Left lung (tissue), 14 donors: ENCODE results near the gene IL12B. TPM values are rescaled to one million over a fixed set of nuclear protein-coding genes. Genes with fewer than 3 reads are reported as not detected.
"Not testable (repeated sequence)": the region's sequence is repeated elsewhere in the genome, so short reads cannot be mapped to it uniquely, and the experiment has no call there.

ENCODE experiments used
- ATAC-seq: fragments of 200-7000 bp; cut with Tn5 transposase; one replicate; pipeline ENCODE4 v1.9.1; 2020; ENCODE audit warnings: moderate library complexity
- DNase-seq, 4 donors: peaks; one replicate each; pipeline ENCODE4 v3.0.0-alpha.2; 2013 to 2020
- H3K27ac ChIP-seq, 2 donors: fragments of 200-600 bp; sonication (generic) in 1 of 2; one replicate each; pipeline versions ENCODE4 v1.5.0 to v1.8.0; 2020 to 2021
- H3K27me3 ChIP-seq, 2 donors: fragments of 200-600 bp; sonication (generic) in 1 of 2; one replicate each; pipeline versions ENCODE4 v1.5.0 to v1.8.0; 2020 to 2021
- H3K36me3 ChIP-seq, 2 donors: fragments of 200-600 bp; sonication (generic) in 1 of 2; one replicate each; pipeline versions ENCODE4 v1.5.0 to v1.8.0; 2020 to 2021
- H3K4me1 ChIP-seq, 2 donors: fragments of 200-600 bp; one replicate each; pipeline ENCODE4 v1.8.0; 2021
- H3K4me3 ChIP-seq, 2 donors: fragments of 200-600 bp; sonication (generic) in 1 of 2; one replicate each; pipeline versions ENCODE4 v1.5.0 to v1.8.0; 2020 to 2021; ENCODE audit warnings: mild to moderate bottlenecking in 1 of 2
- H3K9me3 ChIP-seq, 2 donors: fragments of 200-600 bp; sonication (generic) in 1 of 2; one replicate each; pipeline versions ENCODE4 v1.5.0 to v1.8.0; 2020 to 2021
- CTCF ChIP-seq, 2 donors: fragments of 200-600 bp; sonication (generic) in 1 of 2; IDR thresholded peaks; one replicate each; pipeline versions ENCODE4 v1.5.0 to v1.8.0; 2021; ENCODE audit warnings: antibody characterized with exemption in 2 of 2
- intact Hi-C, 2 donors: fragments of 100-400 bp; cut with DNase I; formaldehyde crosslinking; loops; one replicate each; pipeline versions ENCODE4 v1.11.2 to v1.14.2; 2022
- long read RNA-seq, 12 donors: library from polyadenylated mRNA in 2 of 12; unstranded in 2 of 12; transcript quantifications; one replicate each; pipeline ENCODE4 v2.0.0 and lab custom pipeline, GENCODE V29; 2019 to 2026
- polyA plus RNA-seq, 6 donors: library from polyadenylated mRNA; unstranded; fragments of 120-200 nt; gene quantifications; one replicate each; pipeline ENCODE4 v1.2.1, GENCODE V29; 2013; ENCODE audit not compliant: insufficient read length in 6 of 6
- total RNA-seq, 2 donors: library from RNA; stranded (reverse); fragmentation: NEBNext Ultra II Directional; extraction: Animal tissue kit (Norgen Biotek cat#: 25700); gene quantifications; one replicate each; pipeline ENCODE4 v1.2.1, GENCODE V29; 2021
- donor health status: DM: no; HTN: yes; CAD: no.
- donor health status: DM: no; HTN: no; CAD: no.

The IL12B gene
- total RNA-seq = not detected
- polyA plus RNA-seq = under 1 TPM in 4 of 6 donors, not detected in 2; 0.08 to 0.10 (median 0.10) TPM
- long read RNA-seq, donor 1 = 0 reads
- long read RNA-seq, donor 2 = 0 reads
- long read RNA-seq, donor 3 = 0 reads
- long read RNA-seq, donor 4 = 0 reads
- long read RNA-seq, donor 5 = 0 reads
- long read RNA-seq, donor 6 = 0 reads
- long read RNA-seq, donor 7 = 0 reads
- long read RNA-seq, donor 8 = 0 reads
- long read RNA-seq, donor 9 = 0 reads
- long read RNA-seq, donor 10 = 0 reads
- long read RNA-seq, donor 11 = 0 reads
- long read RNA-seq, donor 12 = 0 reads

- H3K4me3 ChIP-seq = peak within 1 kb of the TSS; percentile 27 to 35
- DNase-seq (no peak), ATAC-seq (no peak)
- TF ChIP-seq CTCF (IDR thresholded peaks at IDR 0.05) = no peak
- intact Hi-C loops = no loop called here
- H3K36me3 ChIP-seq = no peaks in the 10 kb centered on the region
- H3K9me3 ChIP-seq = no peaks in the 10 kb centered on the region
- H3K27me3 ChIP-seq = no peaks in the 10 kb centered on the region
- H3K27ac ChIP-seq = no peak within 1 kb of the TSS
- H3K4me1 ChIP-seq = peaks cover 4 to 13% of the 10 kb centered on the region in 2 donors
Observed at GRCh38 chr5:159330131-159330800, at the start of gene IL12B. TSS of gene IL12B (minus strand) at chr5:159330487. CDS start at chr5:159326782, 3,705 bp downstream.

GRCh38 chr5:159377653-159378052, 47.4 kb upstream of the IL12B start:
- ATAC-seq (peak; percentile 34), DNase-seq (no peak)
- TF ChIP-seq CTCF (IDR thresholded peaks at IDR 0.05) = no peak
- peaks cover 0 to 44% of the 10 kb centered on the region in 2 donors for H3K9me3 ChIP-seq
- H3K4me1 ChIP-seq = no peaks in the 10 kb centered on the region
- no peak overlapping the region for H3K4me3 ChIP-seq
- intact Hi-C loops = no loop called here
- H3K36me3 ChIP-seq = no peaks in the 10 kb centered on the region
- H3K27me3 ChIP-seq = no peaks in the 10 kb centered on the region
- H3K27ac ChIP-seq = no peak overlapping the region

GRCh38 chr5:159367866-159368265, 37.6 kb upstream of the IL12B start:
- DNase-seq, H3K27me3 ChIP-seq, H3K36me3 ChIP-seq, H3K4me3 ChIP-seq, ATAC-seq, H3K27ac ChIP-seq, H3K9me3 ChIP-seq, intact Hi-C loops, H3K4me1 ChIP-seq: not testable (repeated sequence)

GRCh38 chr5:159366776-159367175, 36.5 kb upstream of the IL12B start:
- ATAC-seq, H3K27me3 ChIP-seq, H3K4me1 ChIP-seq, H3K9me3 ChIP-seq, H3K27ac ChIP-seq, H3K4me3 ChIP-seq, intact Hi-C loops, H3K36me3 ChIP-seq, DNase-seq: not testable (repeated sequence)

- no peaks in the 10 kb centered on the region for H3K9me3 ChIP-seq
- DNase-seq (no peak), ATAC-seq (peak; percentile 70)
- peaks cover 0 to 7% of the 10 kb centered on the region in 2 donors for H3K4me1 ChIP-seq
- TF ChIP-seq CTCF (IDR thresholded peaks at IDR 0.05) = no peak
- H3K36me3 ChIP-seq = no peaks in the 10 kb centered on the region
- intact Hi-C loops = no loop called here
- no peak overlapping the region for H3K27ac ChIP-seq
- no peak overlapping the region for H3K4me3 ChIP-seq
- H3K27me3 ChIP-seq = no peaks in the 10 kb centered on the region
Observed at GRCh38 chr5:159362220-159362619, 31.9 kb upstream of the IL12B start.

GRCh38 chr5:159359871-159360270, 29.6 kb upstream of the IL12B start:
- H3K27ac ChIP-seq, H3K27me3 ChIP-seq, H3K9me3 ChIP-seq, H3K4me3 ChIP-seq, H3K4me1 ChIP-seq, intact Hi-C loops, ATAC-seq, H3K36me3 ChIP-seq, DNase-seq: not testable (repeated sequence)
